ENCODE measurements around the gene SIK3. TPM values are rescaled to one million over a fixed set of nuclear protein-coding genes. Genes with fewer than 3 reads are reported as not detected.

Gene SIK3
- total and polyA plus RNA-seq, 8 donors, result 11.1 to 27.3 (median 24.0) TPM

DNA sequence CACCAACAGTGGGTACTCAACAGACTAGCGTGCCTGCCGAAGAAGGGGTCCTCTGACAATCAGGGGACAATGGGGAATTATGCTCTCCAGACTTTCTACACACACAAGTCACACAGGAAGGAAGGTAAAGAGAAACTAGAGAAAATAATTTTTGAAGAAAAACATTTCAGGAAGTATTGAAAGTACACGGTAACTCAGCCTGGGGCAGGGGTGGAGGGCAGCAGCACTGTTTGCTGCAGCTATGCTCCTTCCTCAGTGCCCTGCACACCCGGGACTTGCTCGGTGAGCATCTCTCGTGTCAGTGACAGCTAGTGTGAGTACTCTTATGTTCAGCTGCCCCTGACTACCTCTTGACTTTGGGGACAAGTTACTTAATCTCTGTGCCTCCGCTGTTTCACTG is 242.8 kb downstream of the SIK3 start:
- intact Hi-C loops (cut with DNase I), result no loop called here
- Histone ChIP-seq H3K36me3 (peaks cover 0 to 32% (median 14%) of the 10 kb centered on the region in 3 donors), H3K27me3 (no peaks in the 10 kb centered on the region), H3K4me3 (no peak overlapping the region), H3K9me3 (no peaks in the 10 kb centered on the region), H3K27ac (no peak overlapping the region), H3K4me1 (peaks cover 0 to 5% (median 0%) of the 10 kb centered on the region in 3 donors)
- DNase-seq, result no peak
- WGBS, 2 donors, result 93% methylated on average over 7 of the region's 7 CpGs
- ATAC-seq, result no peak
- FAIRE-seq, result no peak
- TF ChIP-seq, protein P1, sequence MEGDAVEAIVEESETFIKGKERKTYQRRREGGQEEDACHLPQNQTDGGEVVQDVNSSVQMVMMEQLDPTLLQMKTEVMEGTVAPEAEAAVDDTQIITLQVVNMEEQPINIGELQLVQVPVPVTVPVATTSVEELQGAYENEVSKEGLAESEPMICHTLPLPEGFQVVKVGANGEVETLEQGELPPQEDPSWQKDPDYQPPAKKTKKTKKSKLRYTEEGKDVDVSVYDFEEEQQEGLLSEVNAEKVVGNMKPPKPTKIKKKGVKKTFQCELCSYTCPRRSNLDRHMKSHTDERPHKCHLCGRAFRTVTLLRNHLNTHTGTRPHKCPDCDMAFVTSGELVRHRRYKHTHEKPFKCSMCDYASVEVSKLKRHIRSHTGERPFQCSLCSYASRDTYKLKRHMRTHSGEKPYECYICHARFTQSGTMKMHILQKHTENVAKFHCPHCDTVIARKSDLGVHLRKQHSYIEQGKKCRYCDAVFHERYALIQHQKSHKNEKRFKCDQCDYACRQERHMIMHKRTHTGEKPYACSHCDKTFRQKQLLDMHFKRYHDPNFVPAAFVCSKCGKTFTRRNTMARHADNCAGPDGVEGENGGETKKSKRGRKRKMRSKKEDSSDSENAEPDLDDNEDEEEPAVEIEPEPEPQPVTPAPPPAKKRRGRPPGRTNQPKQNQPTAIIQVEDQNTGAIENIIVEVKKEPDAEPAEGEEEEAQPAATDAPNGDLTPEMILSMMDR (IDR thresholded peaks at IDR 0.05), result no peak

DNA sequence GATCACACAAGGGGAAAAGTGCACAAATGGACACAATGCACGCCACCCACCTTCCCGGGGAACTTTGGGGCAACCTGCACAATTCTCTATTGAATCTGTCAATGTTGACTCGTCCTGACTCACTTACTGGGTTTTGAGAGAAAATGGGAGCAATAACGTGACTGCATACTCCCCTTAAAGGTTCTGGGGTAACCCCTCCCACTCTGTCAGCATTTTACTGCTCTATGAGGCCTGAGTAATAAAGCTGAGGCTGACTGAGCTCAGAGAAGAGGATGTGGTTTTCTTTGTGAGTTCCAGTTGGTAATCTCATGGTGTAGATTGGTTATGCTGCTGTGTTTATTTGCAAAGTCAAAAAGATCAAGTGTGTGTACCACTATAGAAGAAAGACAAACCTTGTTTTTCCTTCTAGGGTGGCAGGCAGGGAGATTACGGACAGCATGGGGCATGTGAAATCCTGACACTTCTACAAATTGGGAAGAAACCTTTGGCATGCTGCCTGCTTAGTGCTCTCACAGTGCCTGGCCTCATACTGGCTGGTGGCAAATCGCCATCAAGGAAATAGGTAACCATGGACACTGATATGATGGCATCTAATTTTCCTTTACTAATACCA is 244.7 kb downstream of the SIK3 start:
- intact Hi-C loops (cut with DNase I), result no loop called here
- Histone ChIP-seq H3K36me3 (peaks cover 0 to 27% (median 9%) of the 10 kb centered on the region in 3 donors), H3K4me1 (peaks cover 0 to 5% (median 0%) of the 10 kb centered on the region in 3 donors), H3K27ac (no peak overlapping the region), H3K4me3 (no peak overlapping the region), H3K27me3 (no peaks in the 10 kb centered on the region), H3K9me3 (no peaks in the 10 kb centered on the region)
- FAIRE-seq (no peak), ATAC-seq (peak in 3 of 4 donors; percentile 67 to 75 (median 73)), DNase-seq (no peak)
- TF ChIP-seq, protein P1 (IDR thresholded peaks at IDR 0.05), result no peak
- WGBS, 2 donors, result 70 to 94% methylated on average over 6 of the region's 6 CpGs

DNA sequence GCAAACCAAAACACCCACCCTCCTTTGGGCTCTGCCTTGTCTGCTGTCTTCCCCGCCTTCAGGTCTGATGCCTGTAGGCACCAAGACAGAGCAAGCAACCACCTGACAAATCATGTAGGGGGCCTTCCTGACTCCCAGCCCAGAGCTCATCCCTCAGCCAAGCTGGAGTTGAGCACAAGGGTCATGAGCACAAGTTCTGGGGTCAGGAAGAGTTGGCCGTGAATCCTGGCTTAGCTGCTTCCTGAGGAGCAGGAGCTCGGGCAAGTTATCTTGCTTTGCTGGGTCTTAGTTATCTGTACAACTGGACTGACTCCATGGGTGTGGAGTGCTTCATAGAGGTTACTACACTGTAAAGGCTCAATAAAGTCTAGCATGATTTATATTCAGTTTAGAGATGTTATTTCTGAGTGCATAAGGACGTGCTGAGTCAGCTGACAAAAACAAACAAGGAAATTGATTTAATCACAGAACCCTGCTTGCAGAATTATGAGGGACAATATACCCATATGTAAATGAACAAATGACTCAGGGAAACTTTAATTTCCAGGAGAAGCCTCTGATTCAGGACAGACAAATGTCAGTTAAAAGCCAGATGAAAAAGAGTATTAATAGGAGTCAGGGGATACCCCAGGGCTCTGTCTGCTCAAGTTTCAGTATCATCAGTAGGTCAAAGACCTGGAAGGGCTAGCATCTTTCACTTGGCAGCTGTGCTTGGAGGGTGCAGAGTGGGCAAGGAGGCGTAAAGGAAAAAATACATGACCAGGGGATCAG is 245.8 kb downstream of the SIK3 start:
- peaks cover 0 to 25% (median 3%) of the 10 kb centered on the region in 3 donors for H3K36me3 ChIP-seq
- no peaks in the 10 kb centered on the region for H3K27me3 ChIP-seq
- FAIRE-seq (peak; percentile 43), ATAC-seq (peak in 3 of 4 donors; percentile 20 to 42 (median 37)), DNase-seq (no peak)
- H3K9me3 ChIP-seq, result no peaks in the 10 kb centered on the region
- TF ChIP-seq, protein P1 (IDR thresholded peaks at IDR 0.05), result no peak
- WGBS, 2 donors, result 62 to 64% methylated on average over 5 of the region's 5 CpGs
- H3K27ac ChIP-seq, result peak overlapping the region in 1 of 4 donors; percentile 8
- H3K4me3 ChIP-seq, result no peak overlapping the region
- intact Hi-C loops (cut with DNase I), result no loop called here
- peaks cover 0 to 5% (median 0%) of the 10 kb centered on the region in 3 donors for H3K4me1 ChIP-seq

DNA sequence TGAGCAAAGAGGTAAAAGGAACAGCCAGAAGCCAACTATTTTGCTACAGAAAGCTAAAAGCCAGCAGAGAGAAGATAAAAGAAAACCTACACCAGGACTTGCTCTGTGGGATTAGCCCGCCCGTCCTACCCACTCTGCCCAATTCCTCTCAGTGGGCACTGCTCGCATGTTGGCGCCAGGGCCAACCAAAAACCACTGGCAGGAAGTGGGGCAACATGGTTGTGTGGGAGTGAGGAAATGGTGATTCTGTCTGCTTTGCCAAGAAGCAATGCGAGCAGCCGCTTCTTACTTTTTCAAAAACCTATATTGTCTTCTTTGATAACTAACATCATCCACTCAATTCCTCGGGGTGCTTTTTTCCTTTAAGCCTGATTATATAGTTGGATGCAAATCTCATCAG is 246.6 kb downstream of the SIK3 start:
- no peak overlapping the region for H3K27ac ChIP-seq
- DNase-seq (no peak), ATAC-seq (peak in 1 of 4 donors; percentile 36), FAIRE-seq (no peak)
- intact Hi-C loops (cut with DNase I), result no loop called here
- H3K36me3 ChIP-seq, result peaks cover 0 to 27% (median 11%) of the 10 kb centered on the region in 3 donors
- H3K27me3 ChIP-seq, result no peaks in the 10 kb centered on the region
- peaks cover 0 to 5% (median 0%) of the 10 kb centered on the region in 3 donors for H3K4me1 ChIP-seq
- WGBS, 2 donors, result 85 to 95% methylated on average over 7 of the region's 7 CpGs
- TF ChIP-seq, protein P1 (IDR thresholded peaks at IDR 0.05), result no peak
- no peaks in the 10 kb centered on the region for H3K9me3 ChIP-seq
- no peak overlapping the region for H3K4me3 ChIP-seq
